SK-N-SH (cell line): ENCODE data around the gene TTN.

Experiments
- CTCF ChIP-seq: fragments of 200-600 bp; sonication (generic); IDR thresholded peaks from 2 replicates; pipeline ENCODE4 v1.6.1; 2017; ENCODE audit warnings: antibody characterized with exemption, mild to moderate bottlenecking, moderate library complexity
- FOXJ3 ChIP-seq: sonication (generic); formaldehyde crosslinking; IDR thresholded peaks from 2 replicates; pipeline ENCODE4 v1.5.1; 2020; ENCODE audit warnings: mild to moderate bottlenecking, missing genetic modification reagents
- SIN3A ChIP-seq: IDR thresholded peaks from 2 replicates; pipeline ENCODE4 v1.6.1; 2012; ENCODE audit warnings: low read depth, mild to moderate bottlenecking, low read length, moderate library complexity, borderline replicate concordance

GRCh38 chr2:178513876-178514275 is 293.3 kb downstream of the TTN start:
- TF ChIP-seq CTCF (no peak), SIN3A (no peak), FOXJ3 (no peak)
